CD4-positive, CD25-positive, alpha-beta regulatory T cell (primary cell): ENCODE data around the gene POMGNT2. TPM values are rescaled to one million over a fixed set of nuclear protein-coding genes. Genes with fewer than 3 reads are reported as not detected.
A peak's percentile ranks its signal among the peaks of the same experiment; 100 is the strongest.

Experiments used
- ATAC-seq, 2 donors: fragments of 150-1000 bp; cut with Tn5 transposase; one replicate each; pipeline ENCODE4 v1.10.0; 2021; ENCODE audit warnings: low read depth in 2 of 2, moderate number of reproducible peaks in 2 of 2, moderate library complexity in 1 of 2
- DNase-seq, 3 donors: peaks; one replicate each; pipeline versions ENCODE4 v3.0.0 to v3.0.0-alpha.2; 2012 to 2022; ENCODE audit warnings: mixed read lengths in 1 of 3
- H3K27ac ChIP-seq: one replicate; pipeline ENCODE4 v1.7.0; 2013; ENCODE audit warnings: mild to moderate bottlenecking, low read length; ENCODE audit not compliant: insufficient read depth, poor library complexity, severe bottlenecking
- H3K27me3 ChIP-seq: one replicate; pipeline ENCODE4 v1.7.0; 2013; ENCODE audit warnings: low read length; ENCODE audit not compliant: control insufficient read depth, insufficient read depth
- H3K36me3 ChIP-seq: one replicate; pipeline ENCODE4 v1.7.0; 2013; ENCODE audit warnings: mild to moderate bottlenecking, low read length, moderate library complexity; ENCODE audit not compliant: control insufficient read depth, insufficient read depth
- H3K4me1 ChIP-seq: 2 replicates; pipeline ENCODE4 v1.7.0; 2013; ENCODE audit warnings: mild to moderate bottlenecking, low read length; ENCODE audit not compliant: insufficient read depth, control insufficient read depth, poor library complexity, severe bottlenecking
- H3K4me3 ChIP-seq: one replicate; pipeline ENCODE4 v1.7.0; 2013; ENCODE audit warnings: low read depth, mild to moderate bottlenecking, low read length, moderate library complexity
- H3K9me3 ChIP-seq, 2 experiments: 1 replicate in 1 of 2; 2 replicates in 1 of 2; pipeline ENCODE4 v1.7.0; 2013; ENCODE audit warnings: low read length in 2 of 2, mild to moderate bottlenecking in 1 of 2, moderate library complexity in 1 of 2; ENCODE audit not compliant: control insufficient read depth in 2 of 2
- H3K27ac Mint-ChIP-seq, 3 donors: one replicate each; pipeline ENCODE4 v1.8.0; 2020 to 2022; ENCODE audit warnings: mild to moderate bottlenecking in 3 of 3, mixed read lengths in 3 of 3, moderate library complexity in 2 of 3
- H3K27me3 Mint-ChIP-seq: one replicate; pipeline ENCODE4 v1.8.0; 2022; ENCODE audit warnings: mild to moderate bottlenecking, mixed read lengths
- H3K36me3 Mint-ChIP-seq: one replicate; pipeline ENCODE4 v1.8.0; 2020; ENCODE audit warnings: mixed read lengths
- H3K4me1 Mint-ChIP-seq, 4 donors: one replicate each; pipeline ENCODE4 v1.8.0; 2020 to 2022; ENCODE audit warnings: mixed read lengths in 4 of 4, mild to moderate bottlenecking in 1 of 4
- H3K4me3 Mint-ChIP-seq, 4 donors: one replicate each; pipeline ENCODE4 v1.8.0; 2020 to 2022; ENCODE audit warnings: mild to moderate bottlenecking in 4 of 4, mixed read lengths in 4 of 4, moderate library complexity in 3 of 4
- H3K9me3 Mint-ChIP-seq, 7 donors: one replicate each; pipeline ENCODE4 v1.8.0; 2020 to 2022; ENCODE audit warnings: mixed read lengths in 7 of 7, mild to moderate bottlenecking in 3 of 7, moderate library complexity in 2 of 7
- polyA plus RNA-seq, 4 donors: library from polyadenylated mRNA; unstranded; fragments of 300-500 nt; fragmentation: Illumina TruSeq; gene quantifications; one replicate each; pipeline ENCODE4 v1.2.3, GENCODE V29; 2021
- total RNA-seq: library from RNA; stranded (reverse); gene quantifications from one replicate; pipeline ENCODE4 v1.2.3, GENCODE V29; 2022

POMGNT2 gene
- total and polyA plus RNA-seq, 5 donors from 2014 or later: 1.7 to 6.3 (median 2.9) TPM

DNA sequence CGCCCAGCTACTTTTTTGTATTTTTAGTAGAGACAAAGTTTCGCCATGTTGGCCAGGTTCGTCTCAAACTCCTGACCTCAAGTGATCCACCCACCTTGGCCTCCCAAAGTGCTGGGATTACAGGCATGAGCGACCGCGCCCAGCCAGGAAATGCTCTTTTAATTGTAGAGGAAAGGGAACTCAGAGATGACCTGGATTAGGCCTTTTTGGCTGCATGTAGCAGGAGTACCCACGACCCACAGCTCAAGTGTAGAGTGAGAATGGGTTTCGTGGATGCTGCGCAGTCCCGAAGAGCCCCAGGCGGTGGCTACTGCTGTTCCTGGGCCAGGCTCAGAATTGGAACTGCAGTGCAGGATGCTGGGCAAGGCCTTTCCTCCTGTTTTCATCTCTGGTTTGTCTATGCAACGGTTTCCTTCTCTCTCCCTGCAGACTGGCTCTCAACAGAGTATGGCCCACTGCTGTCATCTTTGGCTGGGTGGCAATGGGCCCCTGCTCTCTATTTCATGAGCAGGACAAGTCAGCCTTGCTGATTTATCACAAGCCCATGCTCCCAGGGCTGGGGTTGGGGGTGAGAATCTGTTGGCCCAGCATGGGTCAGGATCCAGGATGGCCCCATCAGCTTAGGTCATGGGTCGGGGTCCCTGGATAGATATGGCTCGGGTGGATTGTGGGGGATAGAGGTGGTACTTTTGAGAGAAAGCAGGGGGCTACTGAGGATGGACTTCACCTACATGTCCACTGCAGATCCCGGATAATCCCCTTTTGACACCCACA, 75.5 kb downstream of the POMGNT2 start:
- Mint-ChIP-seq H3K4me3 (no peak overlapping the region), H3K27me3 (peaks cover 6% of the 10 kb centered on the region), H3K4me1 (peaks cover 0 to 16% (median 9%) of the 10 kb centered on the region in 4 donors), H3K36me3 (no peaks in the 10 kb centered on the region), H3K27ac (peak overlapping the region in 2 of 3 donors; percentile 30 to 31), H3K9me3 (no peaks in the 10 kb centered on the region)
- no peaks in the 10 kb centered on the region for H3K36me3 ChIP-seq
- ATAC-seq: no peak
- no peaks in the 10 kb centered on the region for H3K27me3 ChIP-seq
- no peaks in the 10 kb centered on the region for H3K9me3 ChIP-seq
- H3K4me3 ChIP-seq: no peak overlapping the region
- H3K27ac ChIP-seq: no peak overlapping the region
- no peak for DNase-seq
- H3K4me1 ChIP-seq: peaks cover 3% of the 10 kb centered on the region

Other genes starting within 250 kb of the POMGNT2 start
- not detected for gene CYP8B1, start 230.2 kb downstream of the POMGNT2 start, total RNA-seq
- gene CYP8B1, start 230.2 kb downstream of the POMGNT2 start, polyA plus RNA-seq: not detected
- 1.3 TPM for gene ZNF662, start 199.9 kb downstream of the POMGNT2 start, total RNA-seq
- gene ZNF662, start 199.9 kb downstream of the POMGNT2 start, polyA plus RNA-seq: under 1 TPM; 0.41 to 0.78 (median 0.66) TPM
- gene GASK1A, start 126.8 kb downstream of the POMGNT2 start, total RNA-seq: not detected
- gene GASK1A, start 126.8 kb downstream of the POMGNT2 start, polyA plus RNA-seq: not detected
- 158 TPM for gene SNRK, start 180.5 kb upstream of the POMGNT2 start, total RNA-seq
- gene SNRK, start 180.5 kb upstream of the POMGNT2 start, polyA plus RNA-seq: 10 to 100 TPM; 40.7 to 56.9 (median 48.1) TPM